Effector memory CD4-positive, alpha-beta T cell (primary cell): Measurements from ENCODE around the gene LOX.

Source experiments
- DNase-seq, 3 donors: peaks; one replicate each; pipeline ENCODE4 v3.0.0-alpha.2; 2020
- H3K27ac ChIP-seq: 2 replicates; pipeline ENCODE4 v1.7.0; 2013; ENCODE audit warnings: mild to moderate bottlenecking, low read length, moderate library complexity; ENCODE audit not compliant: insufficient read depth, poor library complexity, severe bottlenecking
- H3K27me3 ChIP-seq: replicated peaks from 2 replicates; pipeline ENCODE4 v1.7.0; 2013; ENCODE audit warnings: mild to moderate bottlenecking, low read length; ENCODE audit not compliant: insufficient read depth, control insufficient read depth, poor library complexity, severe bottlenecking
- H3K36me3 ChIP-seq: 2 replicates; pipeline ENCODE4 v1.7.0; 2013; ENCODE audit warnings: mild to moderate bottlenecking, low read length, moderate library complexity; ENCODE audit not compliant: control insufficient read depth, insufficient read depth
- H3K4me1 ChIP-seq: 2 replicates; pipeline ENCODE4 v1.7.0; 2013; ENCODE audit warnings: low read length, mild to moderate bottlenecking; ENCODE audit not compliant: control insufficient read depth, insufficient read depth, poor library complexity, severe bottlenecking
- H3K4me3 ChIP-seq: 2 replicates; pipeline ENCODE4 v1.7.0; 2013; ENCODE audit warnings: low read length, low read depth, mild to moderate bottlenecking; ENCODE audit not compliant: insufficient read depth, poor library complexity, severe bottlenecking
- H3K9me3 ChIP-seq: 2 replicates; pipeline ENCODE4 v1.7.0; 2013; ENCODE audit warnings: mild to moderate bottlenecking, low read length, moderate library complexity; ENCODE audit not compliant: control insufficient read depth

The LOX gene

GRCh38 chr5:122056913-122057312 lies 21.1 kb downstream of the LOX start:
- Histone ChIP-seq H3K4me3 (no peak overlapping the region), H3K27ac (no peak overlapping the region)

GRCh38 chr5:122054266-122054665 lies 23.8 kb downstream of the LOX start:
- Histone ChIP-seq H3K27me3 (no peaks in the 10 kb centered on the region), H3K4me1 (no peaks in the 10 kb centered on the region), H3K27ac (no peak overlapping the region), H3K4me3 (no peak overlapping the region), H3K36me3 (no peaks in the 10 kb centered on the region), H3K9me3 (no peaks in the 10 kb centered on the region)
- DNase-seq, result no peak

More at GRCh38 chr5:122056913-122057312, 21.1 kb downstream of the LOX start:
- H3K9me3 ChIP-seq, result no peaks in the 10 kb centered on the region
- no peaks in the 10 kb centered on the region for H3K4me1 ChIP-seq
- no peak for DNase-seq
- no peaks in the 10 kb centered on the region for H3K27me3 ChIP-seq
- no peaks in the 10 kb centered on the region for H3K36me3 ChIP-seq

- Histone ChIP-seq H3K27ac (no peak overlapping the region), H3K27me3 (no peaks in the 10 kb centered on the region), H3K36me3 (no peaks in the 10 kb centered on the region), H3K9me3 (no peaks in the 10 kb centered on the region), H3K4me1 (no peaks in the 10 kb centered on the region), H3K4me3 (no peak overlapping the region)
- no peak for DNase-seq
Observed at GRCh38 chr5:122053181-122054109, 24.6 kb downstream of the LOX start.

GRCh38 chr5:122051569-122051968 lies 26.5 kb downstream of the LOX start:
- no peak overlapping the region for H3K4me3 ChIP-seq

GRCh38 chr5:122050959-122051358 lies 27.1 kb downstream of the LOX start:
- Histone ChIP-seq H3K4me1 (no peaks in the 10 kb centered on the region), H3K36me3 (no peaks in the 10 kb centered on the region), H3K27ac (no peak overlapping the region), H3K9me3 (no peaks in the 10 kb centered on the region), H3K27me3 (no peaks in the 10 kb centered on the region), H3K4me3 (no peak overlapping the region)
- DNase-seq, result no peak

More at GRCh38 chr5:122051569-122051968, 26.5 kb downstream of the LOX start:
- no peak for DNase-seq
- no peak overlapping the region for H3K27ac ChIP-seq
- H3K27me3 ChIP-seq, result no peaks in the 10 kb centered on the region
- no peaks in the 10 kb centered on the region for H3K4me1 ChIP-seq
- H3K9me3 ChIP-seq, result no peaks in the 10 kb centered on the region
- no peaks in the 10 kb centered on the region for H3K36me3 ChIP-seq

- no peak overlapping the region for H3K4me3 ChIP-seq
- no peak for DNase-seq
- no peaks in the 10 kb centered on the region for H3K36me3 ChIP-seq
Observed at GRCh38 chr5:122040636-122041302, 37.3 kb downstream of the LOX start.

GRCh38 chr5:122036326-122036725 lies 41.7 kb downstream of the LOX start:
- DNase-seq, result no peak
- Histone ChIP-seq H3K27me3 (no peaks in the 10 kb centered on the region), H3K27ac (no peak overlapping the region), H3K4me1 (no peaks in the 10 kb centered on the region), H3K9me3 (no peaks in the 10 kb centered on the region), H3K36me3 (no peaks in the 10 kb centered on the region), H3K4me3 (no peak overlapping the region)

More at GRCh38 chr5:122040636-122041302, 37.3 kb downstream of the LOX start:
- Histone ChIP-seq H3K27me3 (no peaks in the 10 kb centered on the region), H3K27ac (no peak overlapping the region), H3K4me1 (no peaks in the 10 kb centered on the region), H3K9me3 (no peaks in the 10 kb centered on the region)

GRCh38 chr5:122035913-122036312 lies 42.1 kb downstream of the LOX start:
- no peak for DNase-seq
- no peaks in the 10 kb centered on the region for H3K9me3 ChIP-seq
- H3K4me1 ChIP-seq, result no peaks in the 10 kb centered on the region
- H3K27me3 ChIP-seq, result no peaks in the 10 kb centered on the region
- H3K4me3 ChIP-seq, result no peak overlapping the region
- no peaks in the 10 kb centered on the region for H3K36me3 ChIP-seq
- H3K27ac ChIP-seq, result no peak overlapping the region

- no peak for DNase-seq
- Histone ChIP-seq H3K4me3 (no peak overlapping the region), H3K4me1 (no peaks in the 10 kb centered on the region), H3K9me3 (no peaks in the 10 kb centered on the region), H3K27me3 (no peaks in the 10 kb centered on the region), H3K27ac (no peak overlapping the region), H3K36me3 (peaks cover 4% of the 10 kb centered on the region)
Observed at GRCh38 chr5:122031836-122032235, 46.2 kb downstream of the LOX start.

GRCh38 chr5:122030251-122030650 lies 47.8 kb downstream of the LOX start:
- Histone ChIP-seq H3K4me3 (no peak overlapping the region), H3K27ac (no peak overlapping the region), H3K27me3 (no peaks in the 10 kb centered on the region), H3K9me3 (no peaks in the 10 kb centered on the region), H3K36me3 (peaks cover 4% of the 10 kb centered on the region), H3K4me1 (no peaks in the 10 kb centered on the region)
- DNase-seq, result no peak
